Sigmoid colon (tissue), 7 donors: ENCODE data around the gene FOXD1. TPM values are rescaled to one million over a fixed set of nuclear protein-coding genes. Genes with fewer than 3 reads are reported as not detected.

ENCODE experiments used
- DNase-seq: peaks from one replicate; pipeline ENCODE4 v3.0.0-alpha.2; 2019
- H3K27ac ChIP-seq, 4 donors: fragments of 200-600 bp; sonication (generic); one replicate each; pipeline ENCODE4 v1.5.1; 2016 to 2019; ENCODE audit warnings: mild to moderate bottlenecking in 1 of 4
- H3K27me3 ChIP-seq, 3 donors: fragments of 200-600 bp; sonication (generic); one replicate each; pipeline ENCODE4 v1.5.1; 2019; ENCODE audit warnings: mild to moderate bottlenecking in 1 of 3
- H3K36me3 ChIP-seq, 4 donors: fragments of 200-600 bp; sonication (generic); one replicate each; pipeline ENCODE4 v1.5.1; 2016 to 2019
- H3K4me1 ChIP-seq, 4 donors: fragments of 200-600 bp; sonication (generic); one replicate each; pipeline ENCODE4 v1.5.1; 2017 to 2019
- H3K4me3 ChIP-seq, 4 donors: fragments of 200-600 bp; sonication (generic); one replicate each; pipeline ENCODE4 v1.5.1; 2017 to 2019; ENCODE audit warnings: mild to moderate bottlenecking in 2 of 4, moderate library complexity in 1 of 4
- H3K9me3 ChIP-seq, 4 donors: fragments of 200-600 bp in 3 of 4; sonication (generic) in 3 of 4; one replicate each; pipeline versions ENCODE4 v1.5.1 to v1.6.1; 2013 to 2019
- CTCF ChIP-seq, 4 experiments: fragments of 450-650 bp in 3 of 4; fragments of 200-600 bp in 1 of 4; IDR thresholded peaks; one replicate each; pipeline ENCODE4 v1.5.1; 2016 to 2019; ENCODE audit warnings: antibody characterized with exemption in 4 of 4, mild to moderate bottlenecking in 3 of 4, moderate library complexity in 2 of 4
- EP300 ChIP-seq, 4 donors: sonication (generic); formaldehyde crosslinking; IDR thresholded peaks; one replicate each; pipeline ENCODE4 v1.6.1; 2017; ENCODE audit warnings: antibody characterized with exemption in 4 of 4
- POLR2A ChIP-seq, 2 donors: fragments of 450-650 bp; IDR thresholded peaks; one replicate each; pipeline ENCODE4 v1.6.1; 2016; ENCODE audit warnings: antibody characterized with exemption in 2 of 2, mild to moderate bottlenecking in 2 of 2, moderate library complexity in 2 of 2
- POLR2AphosphoS5 ChIP-seq, 4 donors: sonication (generic); formaldehyde crosslinking; IDR thresholded peaks; one replicate each; pipeline ENCODE4 v1.6.1; 2017; ENCODE audit warnings: antibody characterized with exemption in 4 of 4
- WGBS, 2 donors: extraction: QIAGEN DNeasy Blood & Tissue Kit; methylation state at CpG; one replicate each; pipeline ENCODE4 v1.1.7; 2013; 5-methylcytosine and 5-hydroxymethylcytosine counted together
- intact Hi-C: fragments of 100-400 bp; cut with DNase I; formaldehyde crosslinking; loops from one replicate; pipeline ENCODE4 v1.15.1; 2023
- polyA plus RNA-seq, 3 donors: library from polyadenylated mRNA; stranded (reverse); fragments of 200-250 nt; gene quantifications; one replicate each; pipeline ENCODE4 v1.2.3, GENCODE V29; 2013
- total RNA-seq, 4 donors: library from RNA; depleted of rRNA; stranded (reverse); fragments of >200 nt; gene quantifications; one replicate each; pipeline ENCODE4 v1.1.0, GENCODE V29; 2016
- donor health status: healthy with polysubstance abuse.
- donor health status: Bipolar disorder and iron deficiency.
- donor health status: healthy.

Gene FOXD1
- total and polyA plus RNA-seq, 7 donors: 0.09 to 0.49 (median 0.36) TPM; not detected in 4

- H3K4me1 ChIP-seq: peaks cover 0 to 21% (median 18%) of the 10 kb centered on the region in 4 donors
- no peaks in the 10 kb centered on the region for H3K36me3 ChIP-seq
- peaks cover 68 to 98% (median 94%) of the 10 kb centered on the region in 3 donors for H3K27me3 ChIP-seq
- TF ChIP-seq POLR2A (IDR thresholded peaks at IDR 0.05): no peak
- TF ChIP-seq POLR2AphosphoS5 (IDR thresholded peaks at IDR 0.05): peak in 1 of 4 donors; percentile 14
- 12 to 27% methylated on average over 5 of the region's 5 CpGs for WGBS, 2 donors
- intact Hi-C loops: no loop called here
- no peak overlapping the region for H3K4me3 ChIP-seq
- peak overlapping the region in 1 of 4 donors; percentile 86 for H3K27ac ChIP-seq
- H3K9me3 ChIP-seq: no peaks in the 10 kb centered on the region
- DNase-seq: no peak
Observed at GRCh38 chr5:73438645-73439470, 9.7 kb downstream of the FOXD1 start.

GRCh38 chr5:73437777-73438644 lies 10.6 kb downstream of the FOXD1 start:
- DNase-seq: no peak
- H3K4me1 ChIP-seq: peaks cover 0 to 21% (median 18%) of the 10 kb centered on the region in 4 donors
- H3K4me3 ChIP-seq: peak overlapping the region in 2 of 4 donors; percentile 4 to 12
- peaks cover 62 to 98% (median 88%) of the 10 kb centered on the region in 3 donors for H3K27me3 ChIP-seq
- WGBS, 2 donors: 6% methylated on average over 18 of the region's 18 CpGs
- H3K27ac ChIP-seq: peak overlapping the region in 1 of 4 donors; percentile 86
- H3K36me3 ChIP-seq: no peaks in the 10 kb centered on the region
- TF ChIP-seq CTCF (IDR thresholded peaks at IDR 0.05) (no peak), POLR2A (IDR thresholded peaks at IDR 0.05) (no peak), EP300 (IDR thresholded peaks at IDR 0.05) (no peak), POLR2AphosphoS5 (IDR thresholded peaks at IDR 0.05) (peak in 2 of 4 donors; percentile 22 to 37)
- H3K9me3 ChIP-seq: no peaks in the 10 kb centered on the region
- intact Hi-C loops: no loop called here

GRCh38 chr5:73437101-73437776 lies 11.3 kb downstream of the FOXD1 start:
- Histone ChIP-seq H3K4me1 (peaks cover 0 to 21% (median 18%) of the 10 kb centered on the region in 4 donors), H3K27ac (peak overlapping the region in 1 of 4 donors; percentile 86), H3K9me3 (no peaks in the 10 kb centered on the region), H3K27me3 (peaks cover 62 to 97% (median 88%) of the 10 kb centered on the region in 3 donors), H3K4me3 (peak overlapping the region in 3 of 4 donors; percentile 1 to 16 (median 12)), H3K36me3 (no peaks in the 10 kb centered on the region)
- TF ChIP-seq POLR2A (IDR thresholded peaks at IDR 0.05) (no peak), EP300 (IDR thresholded peaks at IDR 0.05) (no peak), POLR2AphosphoS5 (IDR thresholded peaks at IDR 0.05) (peak in 1 of 4 donors; percentile 0)
- 1 to 3% methylated on average over 69 of the region's 69 CpGs for WGBS, 2 donors
- intact Hi-C loops: no loop called here
- DNase-seq: no peak

- intact Hi-C loops: no loop called here
- Histone ChIP-seq H3K4me3 (peak overlapping the region in 3 of 4 donors; percentile 1 to 16 (median 12)), H3K9me3 (no peaks in the 10 kb centered on the region), H3K36me3 (no peaks in the 10 kb centered on the region), H3K4me1 (peaks cover 0 to 21% (median 18%) of the 10 kb centered on the region in 4 donors), H3K27ac (peak overlapping the region in 1 of 4 donors; percentile 86), H3K27me3 (peaks cover 62 to 97% (median 86%) of the 10 kb centered on the region in 3 donors)
- 2% methylated on average over 66 of the region's 66 CpGs for WGBS, 2 donors
- DNase-seq: no peak
- TF ChIP-seq POLR2AphosphoS5 (IDR thresholded peaks at IDR 0.05): no peak
- TF ChIP-seq EP300 (IDR thresholded peaks at IDR 0.05): no peak
- TF ChIP-seq POLR2A (IDR thresholded peaks at IDR 0.05): no peak
- TF ChIP-seq CTCF (IDR thresholded peaks at IDR 0.05): no peak
Observed at GRCh38 chr5:73436535-73437100, 12.0 kb downstream of the FOXD1 start.
